ENCODE results near the gene BACH2.

GRCh38 chr6:90328004-90328403 lies 31.4 kb upstream of the BACH2 start:
- TF ChIP-seq CTCF (IDR thresholded peaks at IDR 0.05; ENCODE audit: insufficient read depth, low read length, poor library complexity, severe bottlenecking) = no peak
- TF ChIP-seq EZH2phosphoT487 (conservative IDR thresholded peaks at IDR 0.05; ENCODE audit: low read length) = no peak
